ENCODE results near the gene AMBN.

DNA sequence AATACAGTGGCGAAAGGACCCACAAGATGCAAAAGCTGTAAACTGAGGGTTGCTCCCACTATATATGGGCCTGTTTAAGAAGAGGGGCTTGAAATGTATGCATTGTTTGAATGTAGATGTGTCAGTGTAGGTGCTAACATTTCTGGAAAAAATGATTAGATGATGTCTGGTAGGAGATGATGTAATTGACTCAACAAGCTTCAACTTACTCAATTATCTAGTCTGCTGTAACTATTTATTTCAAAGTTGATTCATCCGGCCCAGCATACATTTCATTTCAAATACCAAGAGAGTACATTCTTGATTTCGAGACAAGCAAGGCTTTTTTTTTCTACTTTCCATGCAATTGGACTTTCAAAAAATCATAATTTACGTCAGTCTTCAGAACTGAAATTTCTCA, 27.2 kb downstream of the AMBN start:
- TF ChIP-seq REST (IDR thresholded peaks at IDR 0.05; ENCODE audit: insufficient read depth in 1 of 2, low read depth in 2 of 2, low read length in 1 of 2) (no peak), CTCF (IDR thresholded peaks at IDR 0.05) (no peak), SIN3A (IDR thresholded peaks at IDR 0.05; ENCODE audit: borderline replicate concordance, insufficient read depth, low read depth, low read length) (no peak), POLR2AphosphoS5 (IDR thresholded peaks at IDR 0.05; ENCODE audit: low read depth, low read length) (no peak)

Measured in Panc1 (cell line).